Liver (tissue), 9 donors: ENCODE data around the gene CDSN. TPM values are rescaled to one million over a fixed set of nuclear protein-coding genes. Genes with fewer than 3 reads are reported as not detected.

Experiments used
- DNase-seq: peaks from one replicate; pipeline ENCODE4 v3.0.0-alpha.2; 2017; ENCODE audit warnings: low spot score
- H3K27ac ChIP-seq, 2 donors: one replicate each; pipeline ENCODE4 v1.7.0; 2013; ENCODE audit warnings: inconsistent platforms in 2 of 2, low read length in 2 of 2, control low read depth in 1 of 2, low read depth in 1 of 2, mild to moderate bottlenecking in 1 of 2
- H3K27me3 ChIP-seq, 4 donors: one replicate each; pipeline versions ENCODE4 v1.6.1 to v1.7.0; 2013; ENCODE audit warnings: low read length in 3 of 4, inconsistent platforms in 1 of 4, mild to moderate bottlenecking in 1 of 4, moderate library complexity in 1 of 4; ENCODE audit not compliant: control insufficient read depth in 4 of 4, insufficient read depth in 4 of 4
- H3K36me3 ChIP-seq, 4 donors: one replicate each; pipeline versions ENCODE4 v1.6.1 to v1.7.0; 2013; ENCODE audit warnings: low read length in 3 of 4, mild to moderate bottlenecking in 3 of 4, low read depth in 1 of 4, moderate library complexity in 1 of 4; ENCODE audit not compliant: control insufficient read depth in 4 of 4, insufficient read depth in 3 of 4
- H3K4me1 ChIP-seq, 4 donors: one replicate each; pipeline versions ENCODE4 v1.6.1 to v1.7.0; 2013; ENCODE audit warnings: low read length in 3 of 4, mild to moderate bottlenecking in 3 of 4, moderate library complexity in 1 of 4; ENCODE audit not compliant: control insufficient read depth in 4 of 4, insufficient read depth in 4 of 4
- H3K4me3 ChIP-seq, 3 donors: one replicate each; pipeline versions ENCODE4 v1.6.1 to v1.7.0; 2013; ENCODE audit warnings: low read length in 3 of 3, control low read depth in 1 of 3, low read depth in 1 of 3, mild to moderate bottlenecking in 1 of 3
- H3K9ac ChIP-seq, 2 donors: one replicate each; pipeline ENCODE4 v1.7.0; 2013; ENCODE audit warnings: low read length in 2 of 2, mild to moderate bottlenecking in 2 of 2, moderate library complexity in 2 of 2, control low read depth in 1 of 2, low read depth in 1 of 2
- H3K9me3 ChIP-seq, 4 donors: one replicate each; pipeline versions ENCODE4 v1.6.1 to v1.7.0; 2013; ENCODE audit warnings: low read length in 3 of 4; ENCODE audit not compliant: control insufficient read depth in 4 of 4
- EGR1 ChIP-seq, 2 donors: IDR thresholded peaks; 2 replicates each; pipeline ENCODE4 v1.6.1; 2016 to 2018; ENCODE audit warnings: antibody characterized with exemption in 2 of 2, low read depth in 2 of 2
- FOXA1 ChIP-seq: IDR thresholded peaks from 2 replicates; pipeline ENCODE4 v1.6.1; 2016; ENCODE audit warnings: antibody characterized with exemption
- GABPA ChIP-seq, 2 donors: IDR thresholded peaks in 1 of 2; conservative IDR thresholded peaks in 1 of 2; 2 replicates each; pipeline ENCODE4 v1.6.1; 2016; ENCODE audit warnings: antibody characterized with exemption in 2 of 2, mild to moderate bottlenecking in 1 of 2, moderate library complexity in 1 of 2
- RAD21 ChIP-seq, 2 donors: IDR thresholded peaks; 2 replicates each; pipeline ENCODE4 v1.6.1; 2016; ENCODE audit warnings: antibody characterized with exemption in 2 of 2, mild to moderate bottlenecking in 2 of 2
- RXRA ChIP-seq, 2 donors: IDR thresholded peaks; 2 replicates each; pipeline ENCODE4 v1.6.1; 2017 to 2018; ENCODE audit warnings: antibody characterized with exemption in 2 of 2, mild to moderate bottlenecking in 1 of 2
- SP1 ChIP-seq: IDR thresholded peaks from 2 replicates; pipeline ENCODE4 v1.6.1; 2018; ENCODE audit warnings: antibody characterized with exemption, mild to moderate bottlenecking
- TAF1 ChIP-seq: conservative IDR thresholded peaks from 2 replicates; pipeline ENCODE4 v1.6.1; 2016; ENCODE audit warnings: antibody characterized with exemption, mild to moderate bottlenecking
- YY1 ChIP-seq: IDR thresholded peaks from 2 replicates; pipeline ENCODE4 v1.6.1; 2016; ENCODE audit warnings: antibody characterized with exemption, mild to moderate bottlenecking
- WGBS: extraction: QIAGEN DNeasy Blood & Tissue Kit; methylation state at CpG from one replicate; pipeline ENCODE4 v1.1.7; 2013; 5-methylcytosine and 5-hydroxymethylcytosine counted together
- polyA plus RNA-seq, 2 donors: library from polyadenylated mRNA; stranded (reverse) in 1 of 2; unstranded in 1 of 2; fragments of 200-250 nt in 1 of 2; fragments of >200 nt in 1 of 2; fragmentation: Nextera tagmentation in 1 of 2; extraction: Ambion mirVana in 1 of 2; gene quantifications; one replicate each; pipeline versions ENCODE4 v1.2.1 to v1.2.3, GENCODE V29; 2013 to 2015
- total RNA-seq, 2 donors: library from RNA; depleted of rRNA; stranded (reverse); fragments of >200 nt; gene quantifications; one replicate each; pipeline ENCODE4 v1.2.3, GENCODE V29; 2014
- TF ChIP-seq, protein P1 (sequence below): IDR thresholded peaks from 2 replicates; pipeline ENCODE4 v1.6.1; 2016; ENCODE audit warnings: antibody characterized with exemption, mild to moderate bottlenecking
- TF ChIP-seq, protein P2 (sequence below): IDR thresholded peaks from 2 replicates; pipeline ENCODE4 v1.6.1; 2016; ENCODE audit warnings: antibody characterized with exemption
- TF ChIP-seq, protein P3 (sequence below): fragments of 150-350 bp; IDR thresholded peaks from 2 replicates; pipeline ENCODE4 v1.5.1; 2017; ENCODE audit warnings: improper control_type of control experiment, low read depth, low read length; ENCODE audit not compliant: missing input control
- TF ChIP-seq, protein P4 (sequence below): IDR thresholded peaks from 2 replicates; pipeline ENCODE4 v1.6.1; 2016; ENCODE audit warnings: antibody characterized with exemption
- donor health status: healthy.
- donor health status: healthy.
- donor health status: healthy.
- donor health status: healthy.
- donor health status: healthy.

CDSN gene
- total and polyA plus RNA-seq, 4 donors: not detected

DNA sequence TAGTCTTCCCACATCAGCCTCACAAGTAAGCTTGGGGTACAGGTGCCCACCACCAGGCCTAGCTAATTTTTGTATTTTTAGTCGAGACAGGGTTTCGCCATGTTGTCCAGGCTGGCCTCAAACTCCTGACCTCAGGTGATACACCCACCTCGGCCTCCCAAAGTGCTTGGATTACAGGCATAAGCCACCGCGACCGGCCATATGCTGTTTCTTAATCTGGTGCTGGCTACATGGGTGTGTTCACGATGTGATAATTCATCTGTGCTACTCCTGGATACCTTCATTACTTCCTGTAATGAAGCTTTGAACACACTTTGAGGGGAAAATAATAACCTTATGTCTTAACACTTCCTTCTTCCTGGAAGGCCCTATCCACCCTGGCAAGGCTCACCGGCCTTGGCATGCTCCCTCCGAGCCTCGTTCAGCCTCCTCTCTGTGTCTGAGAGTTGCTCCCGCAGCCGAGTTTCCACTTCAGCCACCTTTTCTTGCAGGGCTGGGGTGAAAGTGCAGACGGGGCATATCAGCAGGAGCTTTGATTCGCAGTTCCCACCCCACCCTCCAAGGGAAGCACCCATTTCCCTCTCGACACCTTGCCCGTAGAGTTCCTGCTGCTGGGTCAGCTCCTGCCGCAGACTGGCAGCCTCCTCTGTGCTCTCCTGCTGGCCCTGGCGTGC, 24.2 kb upstream of the CDSN start:
- WGBS: 88% methylated on average over 18 of the region's 18 CpGs
- Histone ChIP-seq H3K4me1 (no peaks in the 10 kb centered on the region), H3K36me3 (peaks cover 0 to 8% (median 5%) of the 10 kb centered on the region in 4 donors), H3K4me3 (no peak overlapping the region), H3K9ac (no peak overlapping the region), H3K27ac (no peak overlapping the region), H3K9me3 (no peaks in the 10 kb centered on the region), H3K27me3 (no peaks in the 10 kb centered on the region)
- TF ChIP-seq RAD21 (IDR thresholded peaks at IDR 0.05): no peak
- TF ChIP-seq, protein P1, sequence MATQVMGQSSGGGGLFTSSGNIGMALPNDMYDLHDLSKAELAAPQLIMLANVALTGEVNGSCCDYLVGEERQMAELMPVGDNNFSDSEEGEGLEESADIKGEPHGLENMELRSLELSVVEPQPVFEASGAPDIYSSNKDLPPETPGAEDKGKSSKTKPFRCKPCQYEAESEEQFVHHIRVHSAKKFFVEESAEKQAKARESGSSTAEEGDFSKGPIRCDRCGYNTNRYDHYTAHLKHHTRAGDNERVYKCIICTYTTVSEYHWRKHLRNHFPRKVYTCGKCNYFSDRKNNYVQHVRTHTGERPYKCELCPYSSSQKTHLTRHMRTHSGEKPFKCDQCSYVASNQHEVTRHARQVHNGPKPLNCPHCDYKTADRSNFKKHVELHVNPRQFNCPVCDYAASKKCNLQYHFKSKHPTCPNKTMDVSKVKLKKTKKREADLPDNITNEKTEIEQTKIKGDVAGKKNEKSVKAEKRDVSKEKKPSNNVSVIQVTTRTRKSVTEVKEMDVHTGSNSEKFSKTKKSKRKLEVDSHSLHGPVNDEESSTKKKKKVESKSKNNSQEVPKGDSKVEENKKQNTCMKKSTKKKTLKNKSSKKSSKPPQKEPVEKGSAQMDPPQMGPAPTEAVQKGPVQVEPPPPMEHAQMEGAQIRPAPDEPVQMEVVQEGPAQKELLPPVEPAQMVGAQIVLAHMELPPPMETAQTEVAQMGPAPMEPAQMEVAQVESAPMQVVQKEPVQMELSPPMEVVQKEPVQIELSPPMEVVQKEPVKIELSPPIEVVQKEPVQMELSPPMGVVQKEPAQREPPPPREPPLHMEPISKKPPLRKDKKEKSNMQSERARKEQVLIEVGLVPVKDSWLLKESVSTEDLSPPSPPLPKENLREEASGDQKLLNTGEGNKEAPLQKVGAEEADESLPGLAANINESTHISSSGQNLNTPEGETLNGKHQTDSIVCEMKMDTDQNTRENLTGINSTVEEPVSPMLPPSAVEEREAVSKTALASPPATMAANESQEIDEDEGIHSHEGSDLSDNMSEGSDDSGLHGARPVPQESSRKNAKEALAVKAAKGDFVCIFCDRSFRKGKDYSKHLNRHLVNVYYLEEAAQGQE: no peak
- no peak for TF ChIP-seq GABPA (IDR thresholded peaks at IDR 0.05 in 1 of 2, conservative IDR thresholded peaks at IDR 0.05 in 1 of 2)
- no peak for TF ChIP-seq YY1
- no peak for TF ChIP-seq SP1
- no peak for TF ChIP-seq EGR1 (IDR thresholded peaks at IDR 0.05; ENCODE audit: low read depth in 2 of 2)
- TF ChIP-seq, protein P2, sequence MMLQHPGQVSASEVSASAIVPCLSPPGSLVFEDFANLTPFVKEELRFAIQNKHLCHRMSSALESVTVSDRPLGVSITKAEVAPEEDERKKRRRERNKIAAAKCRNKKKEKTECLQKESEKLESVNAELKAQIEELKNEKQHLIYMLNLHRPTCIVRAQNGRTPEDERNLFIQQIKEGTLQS: no peak
- TF ChIP-seq, protein P3, sequence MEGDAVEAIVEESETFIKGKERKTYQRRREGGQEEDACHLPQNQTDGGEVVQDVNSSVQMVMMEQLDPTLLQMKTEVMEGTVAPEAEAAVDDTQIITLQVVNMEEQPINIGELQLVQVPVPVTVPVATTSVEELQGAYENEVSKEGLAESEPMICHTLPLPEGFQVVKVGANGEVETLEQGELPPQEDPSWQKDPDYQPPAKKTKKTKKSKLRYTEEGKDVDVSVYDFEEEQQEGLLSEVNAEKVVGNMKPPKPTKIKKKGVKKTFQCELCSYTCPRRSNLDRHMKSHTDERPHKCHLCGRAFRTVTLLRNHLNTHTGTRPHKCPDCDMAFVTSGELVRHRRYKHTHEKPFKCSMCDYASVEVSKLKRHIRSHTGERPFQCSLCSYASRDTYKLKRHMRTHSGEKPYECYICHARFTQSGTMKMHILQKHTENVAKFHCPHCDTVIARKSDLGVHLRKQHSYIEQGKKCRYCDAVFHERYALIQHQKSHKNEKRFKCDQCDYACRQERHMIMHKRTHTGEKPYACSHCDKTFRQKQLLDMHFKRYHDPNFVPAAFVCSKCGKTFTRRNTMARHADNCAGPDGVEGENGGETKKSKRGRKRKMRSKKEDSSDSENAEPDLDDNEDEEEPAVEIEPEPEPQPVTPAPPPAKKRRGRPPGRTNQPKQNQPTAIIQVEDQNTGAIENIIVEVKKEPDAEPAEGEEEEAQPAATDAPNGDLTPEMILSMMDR: no peak
- no peak for DNase-seq

DNA sequence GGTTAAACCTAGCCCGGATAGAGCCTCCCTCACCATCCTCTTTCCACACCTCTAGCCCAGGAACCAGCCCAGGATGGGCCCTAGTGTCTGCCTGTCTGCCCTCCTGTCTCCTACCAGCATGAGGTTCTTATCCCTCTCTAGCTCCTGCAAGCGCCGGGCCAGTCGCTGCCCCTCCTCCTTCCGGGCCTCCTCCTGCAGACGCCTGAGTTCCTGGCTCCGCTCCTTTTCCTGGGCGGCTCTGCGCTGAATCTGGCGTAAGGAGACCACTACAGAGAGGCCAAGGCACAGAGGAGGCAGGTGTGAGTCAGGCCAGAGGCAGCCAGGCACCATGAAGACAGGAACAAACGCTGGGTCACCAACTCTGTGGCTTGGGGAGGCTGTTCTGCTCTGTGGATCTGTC, 22.9 kb upstream of the CDSN start:
- H3K27me3 ChIP-seq: no peaks in the 10 kb centered on the region
- WGBS: 80% methylated on average over 11 of the region's 11 CpGs
- no peaks in the 10 kb centered on the region for H3K4me1 ChIP-seq
- peaks cover 0 to 8% (median 5%) of the 10 kb centered on the region in 4 donors for H3K36me3 ChIP-seq
- H3K9me3 ChIP-seq: no peaks in the 10 kb centered on the region
- H3K9ac ChIP-seq: no peak overlapping the region
- DNase-seq: no peak
- TF ChIP-seq YY1: no peak
- no peak for TF ChIP-seq RXRA (IDR thresholded peaks at IDR 0.05)
- no peak for TF ChIP-seq FOXA1
- no peak for TF ChIP-seq TAF1
- TF ChIP-seq, protein P3: no peak
- TF ChIP-seq, protein P4, sequence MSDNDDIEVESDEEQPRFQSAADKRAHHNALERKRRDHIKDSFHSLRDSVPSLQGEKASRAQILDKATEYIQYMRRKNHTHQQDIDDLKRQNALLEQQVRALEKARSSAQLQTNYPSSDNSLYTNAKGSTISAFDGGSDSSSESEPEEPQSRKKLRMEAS: no peak
- TF ChIP-seq RAD21 (IDR thresholded peaks at IDR 0.05): no peak
- H3K4me3 ChIP-seq: no peak overlapping the region
- H3K27ac ChIP-seq: no peak overlapping the region
